PC-3 (cell line): Measurements from ENCODE around the gene ZNF487. TPM values are rescaled to one million over a fixed set of nuclear protein-coding genes. Genes with fewer than 3 reads are reported as not detected.
"Not testable (repeated sequence)": the region's sequence is repeated elsewhere in the genome, so short reads cannot be mapped to it uniquely, and the experiment has no call there.

Experiments used
- ATAC-seq: fragments of 200-7000 bp; cut with Tn5 transposase; 2 replicates; pipeline ENCODE4 v1.9.1; 2020; ENCODE audit warnings: mild to moderate bottlenecking, moderate library complexity
- BruUV-seq: library from RNA; stranded (reverse); fragments of 400-500 nt; replicated peaks from 2 replicates; lab custom pipeline; 2021; lab: Mats Ljungman, UMichigan
- CTCF ChIA-PET: fragments of 300-600 bp; sonication (Branson Sonifier 250); formaldehyde crosslinking; loops from one replicate; lab custom pipeline; 2022; ENCODE audit warnings: antibody characterized with exemption; lab: Charles Lee
- POLR2A ChIA-PET: fragments of 300-600 bp; sonication (Branson Sonifier 250); formaldehyde crosslinking; loops from one replicate; lab custom pipeline; 2022; ENCODE audit warnings: antibody characterized with exemption; ENCODE audit not compliant: unreplicated experiment; lab: Charles Lee
- DNase-seq: peaks from one replicate; pipeline ENCODE4 v3.0.0-alpha.2; 2015
- H2AFZ ChIP-seq: fragments of 300-600 bp; sonication (generic); 2 replicates; pipeline ENCODE4 v1.6.0; 2016; ENCODE audit warnings: antibody characterized with exemption, low read length
- H3F3A ChIP-seq: fragments of 300-600 bp; sonication (generic); one replicate; pipeline ENCODE4 v1.6.0; 2017; ENCODE audit warnings: antibody characterized with exemption, low read length, control low read depth, mild to moderate bottlenecking; ENCODE audit not compliant: unreplicated experiment
- H3K27ac ChIP-seq: fragments of 300-600 bp; sonication (generic); 2 replicates; pipeline ENCODE4 v1.5.1; 2016; ENCODE audit warnings: mild to moderate bottlenecking, low read length
- H3K27me3 ChIP-seq: fragments of 300-600 bp; sonication (generic); 2 replicates; pipeline ENCODE4 v1.6.1; 2016; ENCODE audit warnings: low read length, mixed read lengths
- H3K36me3 ChIP-seq: fragments of 300-600 bp; sonication (generic); 2 replicates; pipeline ENCODE4 v1.6.1; 2016; ENCODE audit warnings: low read depth, mixed run types, low read length, mixed read lengths
- H3K4me1 ChIP-seq: fragments of 300-600 bp; sonication (generic); 2 replicates; pipeline ENCODE4 v1.5.1; 2016; ENCODE audit warnings: low read length; ENCODE audit not compliant: insufficient read depth
- H3K4me2 ChIP-seq: fragments of 300-600 bp; sonication (generic); 2 replicates; pipeline ENCODE4 v1.6.0; 2016; ENCODE audit warnings: low read length
- H3K4me3 ChIP-seq: fragments of 300-600 bp; sonication (generic); 2 replicates; pipeline ENCODE4 v1.5.1; 2016; ENCODE audit warnings: mild to moderate bottlenecking, low read length, mixed read lengths
- H3K79me2 ChIP-seq: fragments of 300-600 bp; sonication (generic); 2 replicates; pipeline ENCODE4 v1.6.1; 2017; ENCODE audit warnings: low read length, mixed read lengths
- H3K9ac ChIP-seq: fragments of 300-600 bp; sonication (generic); 2 replicates; pipeline ENCODE4 v1.6.0; 2016; ENCODE audit warnings: mild to moderate bottlenecking, low read length
- H3K9me2 ChIP-seq: fragments of 300-600 bp; sonication (generic); replicated peaks from 2 replicates; pipeline ENCODE4 v1.6.1; 2016; ENCODE audit warnings: mixed run types, low read length, mixed read lengths
- H3K9me3 ChIP-seq: fragments of 300-600 bp; sonication (generic); 2 replicates; pipeline ENCODE4 v1.6.1; 2016; ENCODE audit warnings: low read length, mixed read lengths
- H4K20me1 ChIP-seq: fragments of 300-600 bp; sonication (generic); 2 replicates; pipeline ENCODE4 v1.6.1; 2016; ENCODE audit warnings: low read length, mixed read lengths
- CTCF ChIP-seq: fragments of 300-600 bp; sonication (generic); conservative IDR thresholded peaks from 2 replicates; pipeline ENCODE4 v1.5.1; 2017; ENCODE audit warnings: antibody characterized with exemption, low read depth, mild to moderate bottlenecking, low read length
- EZH2 ChIP-seq: fragments of 300-600 bp; sonication (generic); IDR thresholded peaks from one replicate; pipeline ENCODE4 v1.6.1; 2017; ENCODE audit warnings: antibody characterized with exemption, mild to moderate bottlenecking, low read length; ENCODE audit not compliant: unreplicated experiment
- EZH2phosphoT487 ChIP-seq: fragments of 300-600 bp; sonication (generic); IDR thresholded peaks from 2 replicates; pipeline ENCODE4 v1.6.1; 2018; ENCODE audit warnings: mild to moderate bottlenecking, antibody characterized with exemption, low read length, borderline replicate concordance
- intact Hi-C: fragments of 100-400 bp; cut with micrococcal nuclease; formaldehyde crosslinking; loops from 2 replicates; pipeline ENCODE4 v1.9.0; 2023
- total RNA-seq: library from RNA; depleted of rRNA; stranded (reverse); fragments of >200 nt; gene quantifications from 2 replicates; pipeline ENCODE4 v1.2.3, GENCODE V29; 2014

Gene ZNF487
- total RNA-seq, 1 experiment from 2014 or later, result 9.4 TPM

GRCh38 chr10:43424416-43424815 is 12.5 kb upstream of the ZNF487 start:
- CTCF ChIA-PET, result no interaction called here
- Histone ChIP-seq H3K36me3 (no peaks in the 10 kb centered on the region), H3K9ac (no peak overlapping the region), H3K79me2 (no peaks in the 10 kb centered on the region), H3K9me2 (no peaks in the 10 kb centered on the region), H3K27ac (no peak overlapping the region), H3K9me3 (no peaks in the 10 kb centered on the region), H3K4me2 (no peak overlapping the region), H4K20me1 (no peaks in the 10 kb centered on the region), H2AFZ (no peak overlapping the region), H3K27me3 (no peaks in the 10 kb centered on the region), H3F3A (peaks cover 7% of the 10 kb centered on the region), H3K4me3 (no peak overlapping the region), H3K4me1 (peaks cover 14% of the 10 kb centered on the region)
- intact Hi-C loops, result no loop called here
- BruUV-seq, result no TSS peak
- TF ChIP-seq EZH2phosphoT487, result no peak
- no peak for TF ChIP-seq EZH2
- TF ChIP-seq CTCF, result no peak
- DNase-seq (no peak), ATAC-seq (no peak)
- POLR2A ChIA-PET, result no interaction called here

DNA sequence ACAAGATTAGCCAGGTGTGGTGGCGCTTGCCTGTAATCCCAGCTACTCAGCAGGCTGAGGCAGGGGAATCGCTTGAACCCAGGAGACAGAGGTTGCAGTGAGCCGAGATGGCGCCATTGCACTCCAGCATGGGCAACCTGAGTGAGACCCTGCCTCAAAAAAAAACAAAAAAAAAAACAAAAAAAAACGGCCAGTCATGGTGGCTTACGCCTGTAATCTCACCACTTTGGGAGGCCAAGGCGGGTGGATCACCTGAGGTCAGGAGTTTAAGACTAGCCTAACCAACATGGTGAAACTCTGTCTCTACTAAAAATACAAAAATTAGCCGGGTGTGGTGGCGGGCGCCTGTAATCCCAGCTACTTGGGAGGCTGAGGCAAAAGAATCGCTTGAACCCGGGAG is 10.4 kb upstream of the ZNF487 start:
- DNase-seq, ATAC-seq, H3K27me3 ChIP-seq, BruUV-seq, H3F3A ChIP-seq, H3K9ac ChIP-seq, POLR2A ChIA-PET, H3K27ac ChIP-seq, H3K9me2 ChIP-seq, intact Hi-C loops, H3K36me3 ChIP-seq, H3K9me3 ChIP-seq, H3K4me1 ChIP-seq, H3K4me3 ChIP-seq, CTCF ChIA-PET, H2AFZ ChIP-seq, H3K4me2 ChIP-seq, H3K79me2 ChIP-seq, H4K20me1 ChIP-seq: not testable (repeated sequence)

- Histone ChIP-seq H3K4me2 (no peak overlapping the region), H3K27ac (no peak overlapping the region), H3F3A (no peaks in the 10 kb centered on the region), H2AFZ (no peak overlapping the region), H3K79me2 (no peaks in the 10 kb centered on the region), H3K9ac (no peak overlapping the region), H3K4me3 (no peak overlapping the region), H3K27me3 (no peaks in the 10 kb centered on the region), H3K36me3 (no peaks in the 10 kb centered on the region), H4K20me1 (no peaks in the 10 kb centered on the region), H3K9me2 (no peaks in the 10 kb centered on the region), H3K9me3 (no peaks in the 10 kb centered on the region), H3K4me1 (no peaks in the 10 kb centered on the region)
- CTCF ChIA-PET, result no interaction called here
- ATAC-seq (no peak), DNase-seq (no peak)
- no peak for TF ChIP-seq EZH2phosphoT487
- no peak for TF ChIP-seq EZH2
- TF ChIP-seq CTCF, result no peak
- intact Hi-C loops, result no loop called here
- BruUV-seq, result no TSS peak
- POLR2A ChIA-PET, result no interaction called here
These were observed 9.6 kb upstream of the ZNF487 start for GRCh38 chr10:43427166-43427825.
